ENCODE results near the gene ZNF385A. TPM values are rescaled to one million over a fixed set of nuclear protein-coding genes. Genes with fewer than 3 reads are reported as not detected.

Gene ZNF385A
- total and polyA plus RNA-seq, 4 donors = 5.0 to 40.8 (median 22.6) TPM

- H3K9me3 ChIP-seq (ENCODE audit: control insufficient read depth, insufficient read depth, low read length) = no peaks in the 10 kb centered on the region
- H3K27me3 ChIP-seq (ENCODE audit: control insufficient read depth, insufficient read depth, low read length) = no peaks in the 10 kb centered on the region
- WGBS (ENCODE audit: insufficient coverage) = 63% methylated on average over 2 of the region's 3 CpGs
- H3K4me3 ChIP-seq (ENCODE audit: low read depth, low read length) = no peak overlapping the region
- no peak overlapping the region for H3K27ac ChIP-seq (ENCODE audit: low read depth, low read length)
- peaks cover 52% of the 10 kb centered on the region for H3K4me1 ChIP-seq (ENCODE audit: control insufficient read depth, insufficient read depth, low read length)
- peaks cover 4% of the 10 kb centered on the region for H3K36me3 ChIP-seq (ENCODE audit: control insufficient read depth, insufficient read depth, low read length)
- DNase-seq (ENCODE audit: low read depth in 4 of 6, low spot score in 6 of 6) = no peak
These were observed 2.6 kb upstream of the ZNF385A start for GRCh38 chr12:54387114-54387467.

GRCh38 chr12:54386403-54387113 lies 2.0 kb upstream of the ZNF385A start:
- no peak overlapping the region for H3K4me3 ChIP-seq (ENCODE audit: low read depth, low read length)
- H3K9me3 ChIP-seq (ENCODE audit: control insufficient read depth, insufficient read depth, low read length) = no peaks in the 10 kb centered on the region
- whole genome bisulfite sequencing (ENCODE audit: insufficient coverage) = 74% methylated on average over 2 of the region's 3 CpGs
- H3K36me3 ChIP-seq (ENCODE audit: control insufficient read depth, insufficient read depth, low read length) = peaks cover 4% of the 10 kb centered on the region
- DNase-seq (ENCODE audit: low read depth in 4 of 6, low spot score in 6 of 6) = no peak
- no peak overlapping the region for H3K27ac ChIP-seq (ENCODE audit: low read depth, low read length)
- no peaks in the 10 kb centered on the region for H3K27me3 ChIP-seq (ENCODE audit: control insufficient read depth, insufficient read depth, low read length)
- H3K4me1 ChIP-seq (ENCODE audit: control insufficient read depth, insufficient read depth, low read length) = peaks cover 46% of the 10 kb centered on the region

- peak overlapping the region; percentile 61 for H3K27ac ChIP-seq (ENCODE audit: low read depth, low read length)
- DNase-seq (ENCODE audit: low read depth in 4 of 6, low spot score in 6 of 6) = peak in 2 of 6 donors; percentile 52 to 58
These were observed 850 bp upstream of the ZNF385A start for GRCh38 chr12:54385251-54385914.

GRCh38 chr12:54383041-54383609 lies 1.4 kb downstream of the ZNF385A start:
- Histone ChIP-seq H3K4me3 (ENCODE audit: low read depth, low read length) (no peak overlapping the region), H3K27me3 (ENCODE audit: control insufficient read depth, insufficient read depth, low read length) (no peaks in the 10 kb centered on the region), H3K36me3 (ENCODE audit: control insufficient read depth, insufficient read depth, low read length) (peaks cover 4% of the 10 kb centered on the region), H3K9me3 (ENCODE audit: control insufficient read depth, insufficient read depth, low read length) (no peaks in the 10 kb centered on the region), H3K27ac (ENCODE audit: low read depth, low read length) (no peak overlapping the region), H3K4me1 (ENCODE audit: control insufficient read depth, insufficient read depth, low read length) (peaks cover 40% of the 10 kb centered on the region)
- WGBS (ENCODE audit: insufficient coverage) = 86% methylated on average over 3 of the region's 3 CpGs
- no peak for DNase-seq (ENCODE audit: low read depth in 4 of 6, low spot score in 6 of 6)

More at GRCh38 chr12:54385251-54385914, 850 bp upstream of the ZNF385A start:
- Histone ChIP-seq H3K27me3 (ENCODE audit: control insufficient read depth, insufficient read depth, low read length) (no peaks in the 10 kb centered on the region), H3K4me3 (ENCODE audit: low read depth, low read length) (no peak overlapping the region), H3K9me3 (ENCODE audit: control insufficient read depth, insufficient read depth, low read length) (no peaks in the 10 kb centered on the region), H3K36me3 (ENCODE audit: control insufficient read depth, insufficient read depth, low read length) (peaks cover 4% of the 10 kb centered on the region), H3K4me1 (ENCODE audit: control insufficient read depth, insufficient read depth, low read length) (peaks cover 37% of the 10 kb centered on the region)
- 32% methylated on average over 9 of the region's 10 CpGs for WGBS (ENCODE audit: insufficient coverage)

GRCh38 chr12:54381136-54381535 lies 3.4 kb downstream of the ZNF385A start:
- Histone ChIP-seq H3K36me3 (ENCODE audit: control insufficient read depth, insufficient read depth, low read length) (peaks cover 6% of the 10 kb centered on the region), H3K27ac (ENCODE audit: low read depth, low read length) (no peak overlapping the region), H3K27me3 (ENCODE audit: control insufficient read depth, insufficient read depth, low read length) (no peaks in the 10 kb centered on the region), H3K9me3 (ENCODE audit: control insufficient read depth, insufficient read depth, low read length) (no peaks in the 10 kb centered on the region), H3K4me1 (ENCODE audit: control insufficient read depth, insufficient read depth, low read length) (peaks cover 43% of the 10 kb centered on the region), H3K4me3 (ENCODE audit: low read depth, low read length) (no peak overlapping the region)
- WGBS (ENCODE audit: insufficient coverage) = 100% methylated on average over 1 of the region's 4 CpGs
- no peak for DNase-seq (ENCODE audit: low read depth in 4 of 6, low spot score in 6 of 6)

GRCh38 chr12:54379398-54380201 lies 4.9 kb downstream of the ZNF385A start:
- H3K9me3 ChIP-seq (ENCODE audit: control insufficient read depth, insufficient read depth, low read length) = no peaks in the 10 kb centered on the region
- peaks cover 40% of the 10 kb centered on the region for H3K4me1 ChIP-seq (ENCODE audit: control insufficient read depth, insufficient read depth, low read length)
- H3K36me3 ChIP-seq (ENCODE audit: control insufficient read depth, insufficient read depth, low read length) = peaks cover 14% of the 10 kb centered on the region
- DNase-seq (ENCODE audit: low read depth in 4 of 6, low spot score in 6 of 6) = peak in 5 of 6 donors; percentile 70 to 96 (median 79)
- no peaks in the 10 kb centered on the region for H3K27me3 ChIP-seq (ENCODE audit: control insufficient read depth, insufficient read depth, low read length)
- peak overlapping the region; percentile 54 for H3K4me3 ChIP-seq (ENCODE audit: low read depth, low read length)
- 6% methylated on average over 17 of the region's 19 CpGs for WGBS (ENCODE audit: insufficient coverage)
- H3K27ac ChIP-seq (ENCODE audit: low read depth, low read length) = peak overlapping the region; percentile 73

GRCh38 chr12:54378796-54379397 lies 5.6 kb downstream of the ZNF385A start:
- Histone ChIP-seq H3K36me3 (ENCODE audit: control insufficient read depth, insufficient read depth, low read length) (peaks cover 19% of the 10 kb centered on the region), H3K4me1 (ENCODE audit: control insufficient read depth, insufficient read depth, low read length) (peaks cover 43% of the 10 kb centered on the region), H3K9me3 (ENCODE audit: control insufficient read depth, insufficient read depth, low read length) (no peaks in the 10 kb centered on the region), H3K4me3 (ENCODE audit: low read depth, low read length) (peak overlapping the region; percentile 54), H3K27ac (ENCODE audit: low read depth, low read length) (peak overlapping the region; percentile 73), H3K27me3 (ENCODE audit: control insufficient read depth, insufficient read depth, low read length) (no peaks in the 10 kb centered on the region)
- peak in 2 of 6 donors; percentile 84 to 86 for DNase-seq (ENCODE audit: low read depth in 4 of 6, low spot score in 6 of 6)
- WGBS (ENCODE audit: insufficient coverage) = 3% methylated on average over 48 of the region's 49 CpGs

- Histone ChIP-seq H3K36me3 (ENCODE audit: control insufficient read depth, insufficient read depth, low read length) (peaks cover 20% of the 10 kb centered on the region), H3K4me1 (ENCODE audit: control insufficient read depth, insufficient read depth, low read length) (peaks cover 43% of the 10 kb centered on the region), H3K27me3 (ENCODE audit: control insufficient read depth, insufficient read depth, low read length) (no peaks in the 10 kb centered on the region), H3K9me3 (ENCODE audit: control insufficient read depth, insufficient read depth, low read length) (no peaks in the 10 kb centered on the region), H3K4me3 (ENCODE audit: low read depth, low read length) (no peak overlapping the region), H3K27ac (ENCODE audit: low read depth, low read length) (peak overlapping the region; percentile 58)
- DNase-seq (ENCODE audit: low read depth in 4 of 6, low spot score in 6 of 6) = no peak
- WGBS (ENCODE audit: insufficient coverage) = 70% methylated on average over 2 of the region's 6 CpGs
These were observed 6.6 kb downstream of the ZNF385A start for GRCh38 chr12:54377797-54378515.
